ENCODE results near the gene FPR3.

FPR3 gene

GRCh38 chr19:51807925-51808324 is 13.0 kb downstream of the FPR3 start:
- DNase-seq = no peak

- no peak for DNase-seq
Measured at GRCh38 chr19:51808333-51808986, 13.5 kb downstream of the FPR3 start.

GRCh38 chr19:51809787-51810186 is 14.8 kb downstream of the FPR3 start:
- DNase-seq = no peak

- no peak for DNase-seq
Measured at GRCh38 chr19:51810223-51810622, 15.3 kb downstream of the FPR3 start.

- DNase-seq = no peak
Measured at GRCh38 chr19:51811344-51811743, 16.4 kb downstream of the FPR3 start.

- DNase-seq = no peak
Measured at GRCh38 chr19:51815043-51815442, 20.1 kb downstream of the FPR3 start.

GRCh38 chr19:51816711-51817110 is 21.8 kb downstream of the FPR3 start:
- no peak for DNase-seq

- no peak for DNase-seq
Measured at GRCh38 chr19:51820011-51820410, 25.1 kb downstream of the FPR3 start.

- DNase-seq = no peak
Measured at GRCh38 chr19:51820831-51821446, 26.0 kb downstream of the FPR3 start.

GRCh38 chr19:51821456-51821855 is 26.5 kb downstream of the FPR3 start:
- DNase-seq = no peak

- DNase-seq = no peak
Measured at GRCh38 chr19:51821921-51822320, 27.0 kb downstream of the FPR3 start.

GRCh38 chr19:51822325-51822724 is 27.4 kb downstream of the FPR3 start:
- no peak for DNase-seq

GRCh38 chr19:51822946-51823345 is 28.0 kb downstream of the FPR3 start:
- no peak for DNase-seq

- no peak for DNase-seq
Measured at GRCh38 chr19:51824281-51825005, 29.5 kb downstream of the FPR3 start.

GRCh38 chr19:51830274-51830673 is 35.3 kb downstream of the FPR3 start:
- DNase-seq = no peak

- no peak for DNase-seq
Measured at GRCh38 chr19:51837145-51837544, 42.2 kb downstream of the FPR3 start.

- DNase-seq = no peak
Measured at GRCh38 chr19:51861870-51862622, 67.1 kb downstream of the FPR3 start.

- no peak for DNase-seq
Measured at GRCh38 chr19:51873097-51873496, 78.1 kb downstream of the FPR3 start.

Data from activated T-cell treated with anti-CD3 and anti-CD28 coated beads for 4 hours (primary cell).